Measurements from ENCODE around the gene RRP15. TPM values are rescaled to one million over a fixed set of nuclear protein-coding genes. Genes with fewer than 3 reads are reported as not detected.

Gene RRP15
- total and polyA plus RNA-seq, 2 of the 8 experiments (the other 6 are each of a cell fraction or from before 2014, with no cell fraction given), result 3.7 to 52.8 TPM

- TF ChIP-seq RFX5 (IDR thresholded peaks at IDR 0.05; ENCODE audit: borderline replicate concordance, low read depth, low read length) (no peak), MAFK (IDR thresholded peaks at IDR 0.05; ENCODE audit: low read depth, low read length) (no peak), SP4 (IDR thresholded peaks at IDR 0.05; ENCODE audit: low read length) (no peak), JUND (IDR thresholded peaks at IDR 0.05; ENCODE audit: low read length) (no peak), SUZ12 (IDR thresholded peaks at IDR 0.05; ENCODE audit: low read length) (no peak), BCL11A (IDR thresholded peaks at IDR 0.05; ENCODE audit: low read depth in 2 of 2, low read length in 2 of 2) (no peak), MAX (IDR thresholded peaks at IDR 0.05) (no peak), KDM4A (IDR thresholded peaks at IDR 0.05; ENCODE audit: low read depth, low read length, severe bottlenecking) (no peak), USF2 (IDR thresholded peaks at IDR 0.05; ENCODE audit: low read length) (no peak), SAP30 (IDR thresholded peaks at IDR 0.05; ENCODE audit: insufficient read depth, insufficient replicate concordance, low read length) (no peak), FOSL1 (IDR thresholded peaks at IDR 0.05; ENCODE audit: insufficient read depth, low read depth, low read length) (no peak)
These were observed 84.8 kb downstream of the RRP15 start (continued) for GRCh38 chr1:218369688-218370511.

Measured in H1 (cell line).